Activated CD4-positive, CD25-positive, alpha-beta regulatory T cell (primary cell): ENCODE results near the gene LBHD2.
A peak's percentile ranks its signal among the peaks of the same experiment; 100 is the strongest.
"Not testable (repeated sequence)": the region's sequence is repeated elsewhere in the genome, so short reads cannot be mapped to it uniquely, and the experiment has no call there.

Experiments used
- DNase-seq, 4 experiments: peaks; one replicate each; lab custom pipeline; 2025; lab: John Stamatoyannopoulos, UW

Gene LBHD2

GRCh38 chr14:103104654-103105452, 20.8 kb downstream of the LBHD2 start:
- peak; percentile 48 to 73 (median 55) for DNase-seq

GRCh38 chr14:103105580-103106150, 21.7 kb downstream of the LBHD2 start:
- DNase-seq: no peak

GRCh38 chr14:103107455-103107854, 23.4 kb downstream of the LBHD2 start:
- DNase-seq: no peak

- no peak for DNase-seq
Observed at GRCh38 chr14:103107941-103108748, 24.1 kb downstream of the LBHD2 start.

- no peak for DNase-seq
Observed at GRCh38 chr14:103108749-103109207, 24.8 kb downstream of the LBHD2 start.

GRCh38 chr14:103109535-103110441, 25.8 kb downstream of the LBHD2 start:
- DNase-seq: no peak

GRCh38 chr14:103110681-103111231, 26.7 kb downstream of the LBHD2 start:
- no peak for DNase-seq

GRCh38 chr14:103111232-103111868, 27.3 kb downstream of the LBHD2 start:
- no peak for DNase-seq

GRCh38 chr14:103112400-103113243, 28.6 kb downstream of the LBHD2 start:
- no peak for DNase-seq

- DNase-seq: no peak
Observed at GRCh38 chr14:103113303-103113702, 29.3 kb downstream of the LBHD2 start.

- no peak for DNase-seq
Observed at GRCh38 chr14:103113774-103114173, 29.8 kb downstream of the LBHD2 start.

- not testable (repeated sequence) for DNase-seq
Observed at GRCh38 chr14:103115086-103115679, 31.2 kb downstream of the LBHD2 start.

GRCh38 chr14:103115845-103116572, 32.0 kb downstream of the LBHD2 start:
- no peak for DNase-seq

- DNase-seq: no peak
Observed at GRCh38 chr14:103116636-103117035, 32.6 kb downstream of the LBHD2 start.

- DNase-seq: not testable (repeated sequence)
Observed at GRCh38 chr14:103117499-103117898, 33.5 kb downstream of the LBHD2 start.

GRCh38 chr14:103118018-103118662, 34.1 kb downstream of the LBHD2 start:
- no peak for DNase-seq

GRCh38 chr14:103118663-103119404, 34.8 kb downstream of the LBHD2 start:
- DNase-seq: no peak
